Measurements from ENCODE around the gene ZMIZ1. TPM values are rescaled to one million over a fixed set of nuclear protein-coding genes. Genes with fewer than 3 reads are reported as not detected.
A peak's percentile ranks its signal among the peaks of the same experiment; 100 is the strongest.

Gene ZMIZ1
- 166 to 173 TPM (median 170 TPM) in 3 replicates for total RNA-seq

- H3K4me1 Mint-ChIP-seq: peaks cover 41% of the 10 kb centered on the region
- no peaks in the 10 kb centered on the region for H3K27me3 Mint-ChIP-seq (ENCODE audit: low read depth)
Observed at GRCh38 chr10:79068562-79069324, at the start of gene ZMIZ1. TSS of gene ZMIZ1 (plus strand) at chr10:79068966. CDS start at chr10:79201633, 132,667 bp downstream.

GRCh38 chr10:79019441-79020014 lies 49.2 kb upstream of the ZMIZ1 start:
- H3K4me1 Mint-ChIP-seq: peaks cover 16% of the 10 kb centered on the region
- no peak for TF ChIP-seq CTCF (IDR thresholded peaks at IDR 0.05; ENCODE audit: unreplicated experiment)
- H3K9me3 Mint-ChIP-seq: peaks cover 5% of the 10 kb centered on the region
- no peaks in the 10 kb centered on the region for H3K36me3 Mint-ChIP-seq
- no peaks in the 10 kb centered on the region for H3K27me3 Mint-ChIP-seq (ENCODE audit: low read depth)
- no peak for DNase-seq (ENCODE audit: low spot score in 2 of 2, unreplicated experiment in 2 of 2)
- no peak overlapping the region for H3K4me3 Mint-ChIP-seq
- no peak overlapping the region for H3K27ac Mint-ChIP-seq

More at GRCh38 chr10:79068562-79069324, at the start of gene ZMIZ1:
- Mint-ChIP-seq H3K36me3 (no peaks in the 10 kb centered on the region), H3K9me3 (no peaks in the 10 kb centered on the region), H3K4me3 (peak within 1 kb of the TSS; percentile 98), H3K27ac (peak within 1 kb of the TSS; percentile 97)
- DNase-seq (ENCODE audit: low spot score in 2 of 2, unreplicated experiment in 2 of 2): peak; percentile 72 to 92
- TF ChIP-seq CTCF (IDR thresholded peaks at IDR 0.05; ENCODE audit: unreplicated experiment): no peak

- Mint-ChIP-seq H3K27ac (peak overlapping the region; percentile 3), H3K4me1 (peaks cover 19% of the 10 kb centered on the region), H3K4me3 (no peak overlapping the region), H3K36me3 (no peaks in the 10 kb centered on the region), H3K9me3 (peaks cover 5% of the 10 kb centered on the region), H3K27me3 (ENCODE audit: low read depth) (no peaks in the 10 kb centered on the region)
- DNase-seq (ENCODE audit: low spot score in 2 of 2, unreplicated experiment in 2 of 2): no peak
- TF ChIP-seq CTCF (IDR thresholded peaks at IDR 0.05; ENCODE audit: unreplicated experiment): no peak
Observed at GRCh38 chr10:79020015-79020491, 48.7 kb upstream of the ZMIZ1 start.

GRCh38 chr10:79020605-79021004 lies 48.2 kb upstream of the ZMIZ1 start:
- DNase-seq (ENCODE audit: low spot score in 2 of 2, unreplicated experiment in 2 of 2): no peak
- Mint-ChIP-seq H3K27ac (no peak overlapping the region), H3K9me3 (peaks cover 5% of the 10 kb centered on the region), H3K4me1 (peaks cover 23% of the 10 kb centered on the region), H3K4me3 (no peak overlapping the region), H3K27me3 (ENCODE audit: low read depth) (no peaks in the 10 kb centered on the region), H3K36me3 (no peaks in the 10 kb centered on the region)
- no peak for TF ChIP-seq CTCF (IDR thresholded peaks at IDR 0.05; ENCODE audit: unreplicated experiment)

- no peak for TF ChIP-seq CTCF (IDR thresholded peaks at IDR 0.05; ENCODE audit: unreplicated experiment)
- Mint-ChIP-seq H3K4me3 (no peak overlapping the region), H3K9me3 (peaks cover 5% of the 10 kb centered on the region), H3K4me1 (peaks cover 28% of the 10 kb centered on the region), H3K27me3 (ENCODE audit: low read depth) (no peaks in the 10 kb centered on the region), H3K27ac (no peak overlapping the region), H3K36me3 (no peaks in the 10 kb centered on the region)
- DNase-seq (ENCODE audit: low spot score in 2 of 2, unreplicated experiment in 2 of 2): no peak
Observed at GRCh38 chr10:79021331-79021907, 47.3 kb upstream of the ZMIZ1 start.

All from mesothelial cell of epicardium (in vitro differentiated cells).